CD14-positive monocyte (primary cell): ENCODE measurements around the gene ADAMTS17. TPM values are rescaled to one million over a fixed set of nuclear protein-coding genes. Genes with fewer than 3 reads are reported as not detected.

Experiments
- DNase-seq, 3 donors: peaks; one replicate each; pipeline ENCODE4 v3.0.0-alpha.2; 2011 to 2022
- H2AFZ ChIP-seq: 2 replicates; pipeline ENCODE4 v1.6.0; 2012; ENCODE audit warnings: mild to moderate bottlenecking, low read depth, low read length, inconsistent platforms; ENCODE audit not compliant: insufficient read depth, poor library complexity, severe bottlenecking
- H3K27ac ChIP-seq, 2 donors: 1 replicate in 1 of 2; 2 replicates in 1 of 2; pipeline ENCODE4 v1.5.1; 2012 to 2013; ENCODE audit warnings: low read length in 2 of 2, control low read depth in 1 of 2, inconsistent platforms in 1 of 2, low read depth in 1 of 2, mild to moderate bottlenecking in 1 of 2
- H3K27me3 ChIP-seq, 2 donors: one replicate each; pipeline versions ENCODE4 v1.6.0 to v1.6.1; 2011 to 2013; ENCODE audit warnings: low read length in 2 of 2; ENCODE audit not compliant: control insufficient read depth in 2 of 2, insufficient read depth in 2 of 2
- H3K36me3 ChIP-seq, 2 donors: replicated peaks in 1 of 2; 1 replicate in 1 of 2; 2 replicates in 1 of 2; pipeline versions ENCODE4 v1.5.1 to v1.6.1; 2012 to 2013; ENCODE audit warnings: low read length in 2 of 2, control low read depth in 1 of 2, inconsistent platforms in 1 of 2, mild to moderate bottlenecking in 1 of 2; ENCODE audit not compliant: insufficient read depth in 2 of 2, control insufficient read depth in 1 of 2
- H3K4me1 ChIP-seq, 2 donors: 1 replicate in 1 of 2; 2 replicates in 1 of 2; pipeline versions ENCODE4 v1.5.1 to v1.6.1; 2012 to 2013; ENCODE audit warnings: low read length in 2 of 2, control low read depth in 1 of 2, inconsistent platforms in 1 of 2, mild to moderate bottlenecking in 1 of 2, moderate library complexity in 1 of 2; ENCODE audit not compliant: insufficient read depth in 2 of 2, control insufficient read depth in 1 of 2
- H3K4me2 ChIP-seq: replicated peaks from 2 replicates; pipeline ENCODE3; 2012; ENCODE audit warnings: low read length, moderate library complexity, mild to moderate bottlenecking; ENCODE audit not compliant: poor library complexity, severe bottlenecking; ENCODE audit errors: extremely low read depth
- H3K4me3 ChIP-seq, 3 experiments: fragments of 200-600 bp in 1 of 3; sonication (generic) in 1 of 3; replicated peaks in 1 of 3; 1 replicate in 2 of 3; 2 replicates in 1 of 3; pipeline ENCODE4 v1.5.1; 2011 to 2013; ENCODE audit warnings: low read length in 3 of 3, mild to moderate bottlenecking in 3 of 3, control low read depth in 2 of 3, low read depth in 2 of 3, inconsistent platforms in 1 of 3, moderate library complexity in 1 of 3
- H3K79me2 ChIP-seq: 2 replicates; pipeline ENCODE4 v1.6.0; 2012; ENCODE audit warnings: mild to moderate bottlenecking, control low read depth, inconsistent platforms, low read length, moderate library complexity; ENCODE audit not compliant: insufficient read depth
- H3K9ac ChIP-seq: 2 replicates; pipeline ENCODE4 v1.6.0; 2017; ENCODE audit warnings: low read length, mild to moderate bottlenecking; ENCODE audit not compliant: insufficient read depth, poor library complexity, severe bottlenecking
- H3K9me3 ChIP-seq, 2 donors: replicated peaks in 1 of 2; 1 replicate in 1 of 2; 2 replicates in 1 of 2; pipeline versions ENCODE4 v1.5.1 to v1.6.1; 2012 to 2013; ENCODE audit warnings: low read length in 2 of 2, control low read depth in 1 of 2; ENCODE audit not compliant: control insufficient read depth in 1 of 2, insufficient read depth in 1 of 2
- H4K20me1 ChIP-seq: 2 replicates; pipeline ENCODE4 v1.6.0; 2012; ENCODE audit warnings: mild to moderate bottlenecking, low read length, control low read depth, moderate library complexity; ENCODE audit not compliant: insufficient read depth
- H3K27ac Mint-ChIP-seq, 7 donors: one replicate each; pipeline ENCODE4 v1.8.0; 2020; ENCODE audit warnings: mild to moderate bottlenecking in 7 of 7, mixed read lengths in 7 of 7, moderate library complexity in 6 of 7, inconsistent platforms in 2 of 7
- H3K27me3 Mint-ChIP-seq, 3 donors: one replicate each; pipeline ENCODE4 v1.8.0; 2021 to 2022; ENCODE audit warnings: low read depth in 3 of 3, mild to moderate bottlenecking in 3 of 3, mixed read lengths in 3 of 3, moderate library complexity in 3 of 3, inconsistent platforms in 1 of 3
- H3K36me3 Mint-ChIP-seq, 2 donors: one replicate each; pipeline ENCODE4 v1.8.0; 2020; ENCODE audit warnings: mixed read lengths in 2 of 2, inconsistent platforms in 1 of 2, mild to moderate bottlenecking in 1 of 2
- H3K4me1 Mint-ChIP-seq: one replicate; pipeline ENCODE4 v1.8.0; 2020; ENCODE audit warnings: mild to moderate bottlenecking, mixed read lengths
- H3K4me3 Mint-ChIP-seq, 2 donors: one replicate each; pipeline ENCODE4 v1.8.0; 2020; ENCODE audit warnings: mild to moderate bottlenecking in 2 of 2, mixed read lengths in 2 of 2, moderate library complexity in 1 of 2
- H3K9me3 Mint-ChIP-seq, 7 donors: one replicate each; pipeline ENCODE4 v1.8.0; 2020 to 2022; ENCODE audit warnings: mixed read lengths in 7 of 7, mild to moderate bottlenecking in 6 of 7, moderate library complexity in 6 of 7, inconsistent platforms in 2 of 7
- CTCF ChIP-seq: fragments of 200-600 bp; IDR thresholded peaks from one replicate; pipeline ENCODE4 v1.8.0; 2022; ENCODE audit warnings: antibody characterized with exemption, mild to moderate bottlenecking
- WGBS: methylation state at CpG from one replicate; pipeline ENCODE4 v1.1.5; 2013; ENCODE audit warnings: missing lambda C conversion rate; ENCODE audit not compliant: insufficient coverage; 5-methylcytosine and 5-hydroxymethylcytosine counted together
- intact Hi-C, 2 donors: fragments of 100-400 bp; cut with micrococcal nuclease; formaldehyde crosslinking; loops; one replicate each; pipeline versions ENCODE4 v1.15.0 to v1.15.1; 2023
- polyA plus RNA-seq, 3 donors: library from polyadenylated mRNA; depleted of rRNA in 1 of 3; unstranded in 2 of 3; stranded (reverse) in 1 of 3; fragments of 300-500 nt in 2 of 3; fragments of >200 nt in 1 of 3; fragmentation: Illumina TruSeq in 2 of 3; gene quantifications; 1 replicate in 2 of 3; 2 replicates in 1 of 3; pipeline ENCODE4 v1.2.3, GENCODE V29; 2012 to 2021

ADAMTS17 gene
- polyA plus RNA-seq, 3 donors: 0.03 to 0.25 TPM; not detected in 1

GRCh38 chr15:99966815-99967214 lies 375.0 kb downstream of the ADAMTS17 start:
- no peaks in the 10 kb centered on the region for H3K79me2 ChIP-seq
- H3K27ac ChIP-seq: no peak overlapping the region
- Mint-ChIP-seq H3K36me3 (no peaks in the 10 kb centered on the region), H3K4me1 (no peaks in the 10 kb centered on the region), H3K4me3 (no peak overlapping the region), H3K27ac (no peak overlapping the region), H3K9me3 (peaks cover 0 to 22% (median 4%) of the 10 kb centered on the region in 7 donors), H3K27me3 (peaks cover 2 to 5% (median 3%) of the 10 kb centered on the region in 3 donors)
- 93% methylated on average over 1 of the region's 3 CpGs for WGBS
- H3K4me1 ChIP-seq: no peaks in the 10 kb centered on the region
- H3K4me3 ChIP-seq: no peak overlapping the region
- H3K27me3 ChIP-seq: no peaks in the 10 kb centered on the region
- H3K36me3 ChIP-seq: no peaks in the 10 kb centered on the region
- TF ChIP-seq CTCF: no peak
- H3K4me2 ChIP-seq: no peak overlapping the region
- no peak overlapping the region for H2AFZ ChIP-seq
- H3K9ac ChIP-seq: no peak overlapping the region
- H4K20me1 ChIP-seq: no peaks in the 10 kb centered on the region
- no peaks in the 10 kb centered on the region for H3K9me3 ChIP-seq
- intact Hi-C loops: no loop called here
- DNase-seq: no peak

DNA sequence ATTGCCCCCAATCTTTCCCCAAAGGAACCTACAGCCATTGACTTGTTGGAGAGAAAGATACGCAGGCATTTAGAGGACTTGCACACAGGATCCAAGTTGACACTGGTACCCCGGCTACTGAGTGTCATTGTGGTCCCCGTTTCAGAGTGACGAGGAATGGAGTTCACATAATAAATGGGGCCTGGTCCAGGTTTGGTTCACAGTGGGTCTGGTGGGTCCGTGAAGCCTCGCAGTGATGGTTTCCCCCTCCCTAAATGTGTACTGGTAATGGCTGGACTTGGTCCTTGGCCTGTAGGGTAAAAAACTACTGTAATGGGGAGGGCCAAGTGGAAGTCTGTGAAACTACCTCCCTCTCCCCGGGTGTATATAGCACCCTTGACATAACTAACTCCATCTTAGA lies 376.4 kb downstream of the ADAMTS17 start:
- Histone ChIP-seq H4K20me1 (no peaks in the 10 kb centered on the region), H3K27me3 (no peaks in the 10 kb centered on the region), H3K79me2 (no peaks in the 10 kb centered on the region), H3K4me2 (no peak overlapping the region), H3K36me3 (no peaks in the 10 kb centered on the region), H3K9me3 (no peaks in the 10 kb centered on the region), H3K4me1 (no peaks in the 10 kb centered on the region), H3K27ac (no peak overlapping the region), H2AFZ (no peak overlapping the region), H3K9ac (no peak overlapping the region), H3K4me3 (no peak overlapping the region)
- no peaks in the 10 kb centered on the region for H3K36me3 Mint-ChIP-seq
- peaks cover 2 to 6% (median 5%) of the 10 kb centered on the region in 3 donors for H3K27me3 Mint-ChIP-seq
- TF ChIP-seq CTCF: no peak
- H3K27ac Mint-ChIP-seq: no peak overlapping the region
- no CpG with 5 or more reads among the region's 7 CpGs for WGBS
- intact Hi-C loops: no loop called here
- peaks cover 0 to 26% (median 8%) of the 10 kb centered on the region in 7 donors for H3K9me3 Mint-ChIP-seq
- no peaks in the 10 kb centered on the region for H3K4me1 Mint-ChIP-seq
- no peak overlapping the region for H3K4me3 Mint-ChIP-seq
- no peak for DNase-seq
